ENCODE results near the gene HES4. TPM values are rescaled to one million over a fixed set of nuclear protein-coding genes. Genes with fewer than 3 reads are reported as not detected.

Gene HES4
- total and polyA plus RNA-seq, 2 of the 13 experiments (the other 11 are each of a cell fraction or from before 2014, with no cell fraction given), result 8.8 to 10.6 TPM

GRCh38 chr1:958823-959730 lies 40.8 kb downstream of the HES4 start, which contains the start of gene NOC2L (continued):
- no peak for TF ChIP-seq AHDC1 (CRISPR knock-in tag; IDR thresholded peaks at IDR 0.05; ENCODE audit: borderline replicate concordance)
- TF ChIP-seq ZSCAN25 (CRISPR knock-in tag; IDR thresholded peaks at IDR 0.05), result no peak
- no peak for TF ChIP-seq PRMT3 (CRISPR knock-in tag; IDR thresholded peaks at IDR 0.05; ENCODE audit: borderline replicate concordance, low read depth)
- TF ChIP-seq FUBP1 (CRISPR knock-in tag; IDR thresholded peaks at IDR 0.05; ENCODE audit: borderline replicate concordance), result no peak
- no peak for TF ChIP-seq ZNF567 (CRISPR knock-in tag; IDR thresholded peaks at IDR 0.05; ENCODE audit: borderline replicate concordance)
- TF ChIP-seq MAZ (IDR thresholded peaks at IDR 0.05; ENCODE audit: borderline replicate concordance, low read depth, low read length), result no peak
- peak; percentile 62; the same call in 1 of the 2 replicates for TF ChIP-seq MAZ (CRISPR knock-in tag; IDR thresholded peaks at IDR 0.05; ENCODE audit: low read depth)
- no peak for TF ChIP-seq ZNF678 (CRISPR knock-in tag; IDR thresholded peaks at IDR 0.05)
- no peak; the same call in 1 of the 2 replicates for TF ChIP-seq RXRB (CRISPR knock-in tag; IDR thresholded peaks at IDR 0.05; ENCODE audit: borderline replicate concordance)
- TF ChIP-seq TBP (CRISPR knock-in tag; IDR thresholded peaks at IDR 0.05), result no peak; the same call in 1 of the 2 replicates
- TF ChIP-seq CC2D1A (CRISPR knock-in tag; IDR thresholded peaks at IDR 0.05), result no peak
- no peak for TF ChIP-seq ZNF670 (CRISPR knock-in tag; IDR thresholded peaks at IDR 0.05; ENCODE audit: borderline replicate concordance)
- no peak for TF ChIP-seq NR3C1 (CRISPR knock-in tag; IDR thresholded peaks at IDR 0.05)

Measured in HepG2 (cell line).